GM19193 (cell line): ENCODE measurements around the gene DPY19L3.

ENCODE experiments used
- POLR2A ChIP-seq: IDR thresholded peaks from 4 replicates; pipeline ENCODE4 v1.6.1; 2011; ENCODE audit not compliant: insufficient read depth, insufficient read length; ENCODE audit errors: extremely low read depth

The DPY19L3 gene

GRCh38 chr19:32532233-32532632, 126.7 kb downstream of the DPY19L3 start:
- no peak for TF ChIP-seq POLR2A
